ENCODE measurements around the gene PLXDC1.

DNA sequence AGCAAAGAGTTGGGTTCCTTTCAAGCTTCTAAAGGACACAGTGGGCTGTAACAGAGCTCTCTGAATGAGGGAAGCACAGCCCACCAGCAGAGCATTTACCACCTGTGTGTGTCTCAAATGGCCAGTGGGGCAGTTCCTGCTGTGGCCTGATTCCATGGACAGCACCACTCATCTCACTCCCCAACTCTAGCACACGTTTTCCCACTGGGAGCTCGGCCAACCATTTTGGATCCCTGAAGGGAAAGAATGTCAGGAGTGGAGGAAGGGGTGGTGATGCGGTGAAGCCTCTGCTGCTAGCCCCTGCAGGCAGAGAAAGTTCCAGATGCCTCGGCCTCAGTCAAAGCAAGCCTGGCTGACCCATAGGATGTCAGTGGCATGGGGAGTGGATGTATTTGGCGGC lies 86.6 kb downstream of the PLXDC1 start:
- TF ChIP-seq GATAD2A (CRISPR knock-in tag; IDR thresholded peaks at IDR 0.05) (no peak), POLR2A (IDR thresholded peaks at IDR 0.05; ENCODE audit: insufficient read depth in 1 of 2, low read depth in 2 of 2, low read length in 2 of 2) (no peak)
- TF ChIP-seq, protein P1, sequence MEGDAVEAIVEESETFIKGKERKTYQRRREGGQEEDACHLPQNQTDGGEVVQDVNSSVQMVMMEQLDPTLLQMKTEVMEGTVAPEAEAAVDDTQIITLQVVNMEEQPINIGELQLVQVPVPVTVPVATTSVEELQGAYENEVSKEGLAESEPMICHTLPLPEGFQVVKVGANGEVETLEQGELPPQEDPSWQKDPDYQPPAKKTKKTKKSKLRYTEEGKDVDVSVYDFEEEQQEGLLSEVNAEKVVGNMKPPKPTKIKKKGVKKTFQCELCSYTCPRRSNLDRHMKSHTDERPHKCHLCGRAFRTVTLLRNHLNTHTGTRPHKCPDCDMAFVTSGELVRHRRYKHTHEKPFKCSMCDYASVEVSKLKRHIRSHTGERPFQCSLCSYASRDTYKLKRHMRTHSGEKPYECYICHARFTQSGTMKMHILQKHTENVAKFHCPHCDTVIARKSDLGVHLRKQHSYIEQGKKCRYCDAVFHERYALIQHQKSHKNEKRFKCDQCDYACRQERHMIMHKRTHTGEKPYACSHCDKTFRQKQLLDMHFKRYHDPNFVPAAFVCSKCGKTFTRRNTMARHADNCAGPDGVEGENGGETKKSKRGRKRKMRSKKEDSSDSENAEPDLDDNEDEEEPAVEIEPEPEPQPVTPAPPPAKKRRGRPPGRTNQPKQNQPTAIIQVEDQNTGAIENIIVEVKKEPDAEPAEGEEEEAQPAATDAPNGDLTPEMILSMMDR (CRISPR knock-in tag; IDR thresholded peaks at IDR 0.05) = no peak
- TF ChIP-seq, protein P2, sequence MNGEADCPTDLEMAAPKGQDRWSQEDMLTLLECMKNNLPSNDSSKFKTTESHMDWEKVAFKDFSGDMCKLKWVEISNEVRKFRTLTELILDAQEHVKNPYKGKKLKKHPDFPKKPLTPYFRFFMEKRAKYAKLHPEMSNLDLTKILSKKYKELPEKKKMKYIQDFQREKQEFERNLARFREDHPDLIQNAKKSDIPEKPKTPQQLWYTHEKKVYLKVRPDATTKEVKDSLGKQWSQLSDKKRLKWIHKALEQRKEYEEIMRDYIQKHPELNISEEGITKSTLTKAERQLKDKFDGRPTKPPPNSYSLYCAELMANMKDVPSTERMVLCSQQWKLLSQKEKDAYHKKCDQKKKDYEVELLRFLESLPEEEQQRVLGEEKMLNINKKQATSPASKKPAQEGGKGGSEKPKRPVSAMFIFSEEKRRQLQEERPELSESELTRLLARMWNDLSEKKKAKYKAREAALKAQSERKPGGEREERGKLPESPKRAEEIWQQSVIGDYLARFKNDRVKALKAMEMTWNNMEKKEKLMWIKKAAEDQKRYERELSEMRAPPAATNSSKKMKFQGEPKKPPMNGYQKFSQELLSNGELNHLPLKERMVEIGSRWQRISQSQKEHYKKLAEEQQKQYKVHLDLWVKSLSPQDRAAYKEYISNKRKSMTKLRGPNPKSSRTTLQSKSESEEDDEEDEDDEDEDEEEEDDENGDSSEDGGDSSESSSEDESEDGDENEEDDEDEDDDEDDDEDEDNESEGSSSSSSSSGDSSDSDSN (CRISPR knock-in tag; IDR thresholded peaks at IDR 0.05) = no peak
